Smooth muscle cell (in vitro differentiated cells): Measurements from ENCODE around the gene ADH5. TPM values are rescaled to one million over a fixed set of nuclear protein-coding genes. Genes with fewer than 3 reads are reported as not detected.
"Not testable (repeated sequence)": the region's sequence is repeated elsewhere in the genome, so short reads cannot be mapped to it uniquely, and the experiment has no call there.

Source experiments
- DNase-seq: peaks from one replicate; lab custom pipeline; 2025; ENCODE audit not compliant: unreplicated experiment; lab: John Stamatoyannopoulos, UW
- H2AFZ ChIP-seq: fragments of 200-600 bp; sonication (generic); 2 replicates; pipeline ENCODE4 v1.6.0; 2016; ENCODE audit warnings: antibody characterized with exemption, low read depth, mild to moderate bottlenecking
- H3F3A ChIP-seq: fragments of 200-600 bp; sonication (generic); 2 replicates; pipeline ENCODE4 v1.6.0; 2017; ENCODE audit warnings: antibody characterized with exemption, low read depth
- H3K27ac ChIP-seq: fragments of 200-600 bp; sonication (generic); 2 replicates; pipeline ENCODE4 v1.5.1; 2016; ENCODE audit warnings: low read depth, mild to moderate bottlenecking
- H3K27me3 ChIP-seq: fragments of 200-600 bp; sonication (generic); 2 replicates; pipeline ENCODE4 v1.6.1; 2016; ENCODE audit warnings: low read depth, mild to moderate bottlenecking
- H3K36me3 ChIP-seq: fragments of 200-600 bp; sonication (generic); 2 replicates; pipeline ENCODE4 v1.5.1; 2016; ENCODE audit warnings: low read depth
- H3K4me1 ChIP-seq: fragments of 200-600 bp; sonication (generic); 2 replicates; pipeline ENCODE4 v1.5.1; 2016; ENCODE audit warnings: low read depth
- H3K4me2 ChIP-seq: fragments of 200-600 bp; sonication (generic); 2 replicates; pipeline ENCODE4 v1.6.0; 2016; ENCODE audit warnings: mild to moderate bottlenecking
- H3K4me3 ChIP-seq: fragments of 200-600 bp; sonication (generic); 2 replicates; pipeline ENCODE4 v1.5.1; 2016; ENCODE audit warnings: mild to moderate bottlenecking
- H3K79me2 ChIP-seq: fragments of 200-600 bp; sonication (generic); 2 replicates; pipeline ENCODE4 v1.6.0; 2016; ENCODE audit warnings: low read depth, mild to moderate bottlenecking
- H3K9ac ChIP-seq: fragments of 200-600 bp; sonication (generic); 2 replicates; pipeline ENCODE4 v1.6.0; 2016; ENCODE audit warnings: low read depth
- H3K9me3 ChIP-seq: fragments of 200-600 bp; sonication (generic); replicated peaks from 2 replicates; pipeline ENCODE4 v1.5.1; 2016; ENCODE audit warnings: low read depth
- H4K20me1 ChIP-seq: fragments of 200-600 bp; sonication (generic); 2 replicates; pipeline ENCODE4 v1.6.0; 2016; ENCODE audit warnings: low read depth
- CTCF ChIP-seq: fragments of 200-600 bp; sonication (generic); IDR thresholded peaks from 2 replicates; pipeline ENCODE4 v1.5.1; 2017; ENCODE audit warnings: borderline replicate concordance, mild to moderate bottlenecking, antibody characterized with exemption; ENCODE audit not compliant: insufficient read depth, poor library complexity, severe bottlenecking
- WGBS: methylation state at CpG from one replicate; pipeline ENCODE4 v1.1.7; 2016; ENCODE audit warnings: low lambda C conversion rate; 5-methylcytosine and 5-hydroxymethylcytosine counted together
- polyA plus RNA-seq: library from polyadenylated mRNA; unstranded; fragments of >200 nt; fragmentation: Nextera tagmentation; extraction: Ambion mirVana; gene quantifications from 2 replicates; pipeline ENCODE4 v1.2.1, GENCODE V29; 2016
- total RNA-seq: library from RNA; depleted of rRNA; stranded (reverse); fragments of >200 nt; gene quantifications from 2 replicates; pipeline ENCODE4 v1.2.3, GENCODE V29; 2014

The ADH5 gene
- total and polyA plus RNA-seq, 2 experiments from 2014 or later: 132 to 150 TPM

- H3K79me2 ChIP-seq: no peaks in the 10 kb centered on the region
- H3F3A ChIP-seq: no peaks in the 10 kb centered on the region
- no peak overlapping the region for H3K27ac ChIP-seq
- no peak overlapping the region for H3K9ac ChIP-seq
- H4K20me1 ChIP-seq: no peaks in the 10 kb centered on the region
- no peak for TF ChIP-seq CTCF
- H3K9me3 ChIP-seq: no peaks in the 10 kb centered on the region
- H2AFZ ChIP-seq: no peak overlapping the region
- H3K4me1 ChIP-seq: no peaks in the 10 kb centered on the region
- H3K27me3 ChIP-seq: no peaks in the 10 kb centered on the region
- no peak overlapping the region for H3K4me2 ChIP-seq
- H3K36me3 ChIP-seq: no peaks in the 10 kb centered on the region
- 90% methylated on average over 12 of the region's 12 CpGs for WGBS
- no peak for DNase-seq
- no peak overlapping the region for H3K4me3 ChIP-seq
Observed at GRCh38 chr4:99099311-99099710, 10.7 kb upstream of the ADH5 start.

- peaks cover 26% of the 10 kb centered on the region for H3K4me1 ChIP-seq
- H4K20me1 ChIP-seq, H3K27me3 ChIP-seq, H2AFZ ChIP-seq, H3K4me3 ChIP-seq, H3K9ac ChIP-seq, H3K36me3 ChIP-seq, H3K27ac ChIP-seq, H3K9me3 ChIP-seq, H3F3A ChIP-seq, DNase-seq: not testable (repeated sequence)
- WGBS: 88% methylated on average over 2 of the region's 2 CpGs
- H3K79me2 ChIP-seq: peaks cover 31% of the 10 kb centered on the region
- peak overlapping the region; percentile 1 for H3K4me2 ChIP-seq
Observed at GRCh38 chr4:99091841-99092240, 3.3 kb upstream of the ADH5 start.

- H3K9ac ChIP-seq: no peak overlapping the region
Observed at GRCh38 chr4:99091216-99091575, 2.6 kb upstream of the ADH5 start.

GRCh38 chr4:99090481-99091215 is 2.1 kb upstream of the ADH5 start:
- H3K9me3 ChIP-seq: no peaks in the 10 kb centered on the region
- H3K4me1 ChIP-seq: peaks cover 26% of the 10 kb centered on the region
- peaks cover 8% of the 10 kb centered on the region for H4K20me1 ChIP-seq
- peak overlapping the region; percentile 38 for H3K27ac ChIP-seq
- H3K79me2 ChIP-seq: peaks cover 43% of the 10 kb centered on the region
- WGBS: 53% methylated on average over 2 of the region's 2 CpGs
- H3K36me3 ChIP-seq: no peaks in the 10 kb centered on the region
- H3K27me3 ChIP-seq: no peaks in the 10 kb centered on the region
- H3K9ac ChIP-seq: no peak overlapping the region
- peak overlapping the region; percentile 39 for H2AFZ ChIP-seq
- peak overlapping the region; percentile 91 for H3K4me3 ChIP-seq
- peaks cover 5% of the 10 kb centered on the region for H3F3A ChIP-seq
- no peak for DNase-seq
- no peak for TF ChIP-seq CTCF
- H3K4me2 ChIP-seq: peak overlapping the region; percentile 89

More at GRCh38 chr4:99091216-99091575, 2.6 kb upstream of the ADH5 start:
- Histone ChIP-seq H2AFZ (peak overlapping the region; percentile 39), H3K4me1 (peaks cover 26% of the 10 kb centered on the region), H3K27me3 (no peaks in the 10 kb centered on the region), H3K4me2 (peak overlapping the region; percentile 89), H3K9me3 (no peaks in the 10 kb centered on the region), H3K27ac (peak overlapping the region; percentile 38), H3K79me2 (peaks cover 37% of the 10 kb centered on the region), H4K20me1 (peaks cover 4% of the 10 kb centered on the region), H3K36me3 (no peaks in the 10 kb centered on the region), H3F3A (peaks cover 5% of the 10 kb centered on the region), H3K4me3 (peak overlapping the region; percentile 1)
- DNase-seq: no peak
- no peak for TF ChIP-seq CTCF
- WGBS: 31% methylated on average over 2 of the region's 2 CpGs
